Adrenal gland (tissue), 5 donors: Measurements from ENCODE around the gene ADK.

Experiments
- CTCF ChIP-seq, 6 experiments: fragments of 450-650 bp in 4 of 6; fragments of 200-600 bp in 2 of 6; sonication (generic) in 1 of 6; IDR thresholded peaks; 1 replicate in 5 of 6; 2 replicates in 1 of 6; pipeline versions ENCODE4 v1.5.1 to v1.8.0; 2016 to 2021; ENCODE audit warnings: antibody characterized with exemption in 6 of 6, mild to moderate bottlenecking in 2 of 6, moderate library complexity in 1 of 6
- POLR2A ChIP-seq, 2 donors: fragments of 450-650 bp; IDR thresholded peaks; one replicate each; pipeline ENCODE4 v1.6.1; 2017; ENCODE audit warnings: antibody characterized with exemption in 2 of 2, mild to moderate bottlenecking in 2 of 2, moderate library complexity in 1 of 2
- donor health status: DM: no; HTN: no; CAD: no.

- TF ChIP-seq CTCF (IDR thresholded peaks at IDR 0.05) (no peak), POLR2A (IDR thresholded peaks at IDR 0.05) (no peak)
Measured at GRCh38 chr10:74480778-74481177, 329.8 kb downstream of the ADK start.
